H1 (cell line): ENCODE measurements around the gene ITGB2. TPM values are rescaled to one million over a fixed set of nuclear protein-coding genes. Genes with fewer than 3 reads are reported as not detected.

Source experiments
- CTCF ChIA-PET: fragments of 300-600 bp; sonication (Branson Sonifier 250); formaldehyde crosslinking; loops from one replicate; lab custom pipeline; 2021; ENCODE audit not compliant: partially characterized antibody; lab: Charles Lee
- POLR2A ChIA-PET: fragments of 300-600 bp; sonication (Branson Sonifier 250); formaldehyde crosslinking; loops from one replicate; lab custom pipeline; 2021; ENCODE audit warnings: inconsistent platforms; ENCODE audit not compliant: partially characterized antibody; lab: Charles Lee
- DNase-seq, 2 experiments: peaks; one replicate each; pipeline versions ENCODE4 v3.0.0 to v3.0.0-alpha.2; 2010 to 2022; ENCODE audit warnings: low spot score in 2 of 2, low read depth in 1 of 2, mixed read lengths in 1 of 2
- FAIRE-seq: peaks from 2 replicates; lab custom pipeline; 2011; peaks lifted over from hg19 to GRCh38; lab: Jason Lieb, UNC
- H2AFZ ChIP-seq: 2 replicates; pipeline ENCODE4 v1.8.1; 2012; ENCODE audit warnings: low read length, inconsistent platforms
- H2AK5ac ChIP-seq: 2 replicates; pipeline ENCODE4 v1.6.1; 2013; ENCODE audit warnings: low read depth, low read length
- H2BK120ac ChIP-seq: replicated peaks from 2 replicates; pipeline ENCODE3; 2013; ENCODE audit warnings: low read depth, low read length, inconsistent platforms
- H2BK12ac ChIP-seq: 2 replicates; pipeline ENCODE4 v1.6.1; 2013; ENCODE audit warnings: low read depth, low read length
- H2BK15ac ChIP-seq: 2 replicates; pipeline ENCODE4 v1.6.1; 2013; ENCODE audit warnings: low read length
- H2BK20ac ChIP-seq: 2 replicates; pipeline ENCODE4 v1.6.1; 2013; ENCODE audit warnings: low read length
- H2BK5ac ChIP-seq: 2 replicates; pipeline ENCODE4 v1.6.1; 2013; ENCODE audit warnings: low read depth, low read length
- H3K14ac ChIP-seq: 2 replicates; pipeline ENCODE4 v1.6.1; 2013; ENCODE audit warnings: inconsistent platforms; ENCODE audit not compliant: insufficient read length
- H3K18ac ChIP-seq: 2 replicates; pipeline ENCODE4 v1.6.1; 2013; ENCODE audit warnings: low read length; ENCODE audit errors: extremely low read depth
- H3K23ac ChIP-seq: 2 replicates; pipeline ENCODE4 v1.6.1; 2013; ENCODE audit warnings: inconsistent platforms; ENCODE audit not compliant: insufficient read length
- H3K23me2 ChIP-seq: 2 replicates; pipeline ENCODE4 v1.6.1; 2013; ENCODE audit warnings: low read depth, low read length
- H3K27ac ChIP-seq: 2 replicates; pipeline ENCODE4 v1.6.1; 2011; ENCODE audit warnings: low read depth, low read length, inconsistent platforms
- H3K27me3 ChIP-seq, 4 experiments: replicated peaks in 1 of 4; 1 replicate in 1 of 4; 2 replicates in 3 of 4; pipeline versions ENCODE4 v1.6.1 to v1.8.1; 2011 to 2013; ENCODE audit warnings: low read length in 3 of 4, mild to moderate bottlenecking in 3 of 4, inconsistent platforms in 2 of 4, mixed read lengths in 2 of 4, moderate library complexity in 1 of 4; ENCODE audit not compliant: control insufficient read depth in 3 of 4, insufficient read depth in 3 of 4; ENCODE audit errors: extremely low read depth in 1 of 4
- H3K36me3 ChIP-seq, 4 experiments: 2 replicates each; pipeline versions ENCODE4 v1.6.1 to v1.8.1; 2011 to 2013; ENCODE audit warnings: mild to moderate bottlenecking in 4 of 4, low read length in 3 of 4, moderate library complexity in 2 of 4, control low read depth in 1 of 4, inconsistent platforms in 1 of 4; ENCODE audit not compliant: insufficient read depth in 4 of 4, control insufficient read depth in 2 of 4
- H3K4ac ChIP-seq: replicated peaks from 2 replicates; pipeline ENCODE3; 2013; ENCODE audit warnings: low read length, low read depth, mixed read lengths, inconsistent platforms; ENCODE audit not compliant: insufficient read length
- H3K4me1 ChIP-seq, 4 experiments: replicated peaks in 1 of 4; 1 replicate in 1 of 4; 2 replicates in 3 of 4; pipeline versions ENCODE4 v1.6.1 to v1.8.1; 2011 to 2013; ENCODE audit warnings: low read length in 3 of 4, inconsistent platforms in 2 of 4, mixed read lengths in 1 of 4; ENCODE audit not compliant: insufficient read depth in 4 of 4, control insufficient read depth in 3 of 4
- H3K4me2 ChIP-seq, 2 experiments: 2 replicates each; pipeline versions ENCODE4 v1.6.1 to v1.8.1; 2011 to 2013; ENCODE audit warnings: low read depth in 2 of 2, low read length in 2 of 2, control low read depth in 1 of 2, inconsistent platforms in 1 of 2, mild to moderate bottlenecking in 1 of 2; ENCODE audit not compliant: insufficient read depth in 1 of 2
- H3K4me3 ChIP-seq, 4 experiments: fragments of 200-600, 300-600 bp in 1 of 4; sonication (generic), shearing (Covaris generic), sonication (Bioruptor Twin) in 1 of 4; 2 replicates each; pipeline versions ENCODE4 v1.5.1 to v1.8.1; 2011 to 2016; ENCODE audit warnings: low read length in 4 of 4, low read depth in 3 of 4, control low read depth in 2 of 4, inconsistent platforms in 2 of 4, mild to moderate bottlenecking in 2 of 4, mixed read lengths in 1 of 4, moderate library complexity in 1 of 4; ENCODE audit not compliant: insufficient read depth in 2 of 4; ENCODE audit errors: extremely low read depth in 1 of 4
- H3K56ac ChIP-seq: replicated peaks from 2 replicates; pipeline ENCODE3; 2013; ENCODE audit warnings: low read depth, mild to moderate bottlenecking, mixed read lengths, low read length, inconsistent platforms; ENCODE audit not compliant: insufficient read length
- H3K79me1 ChIP-seq: 2 replicates; pipeline ENCODE4 v1.6.1; 2013; ENCODE audit warnings: low read depth, low read length, control low read depth
- H3K79me2 ChIP-seq, 2 experiments: 2 replicates each; pipeline versions ENCODE4 v1.6.1 to v1.8.1; 2012 to 2013; ENCODE audit warnings: low read length in 2 of 2, mild to moderate bottlenecking in 2 of 2, inconsistent platforms in 1 of 2; ENCODE audit not compliant: insufficient read depth in 2 of 2, control insufficient read depth in 1 of 2
- H3K9ac ChIP-seq, 4 experiments: replicated peaks in 1 of 4; 1 replicate in 1 of 4; 2 replicates in 3 of 4; pipeline versions ENCODE4 v1.6.1 to v1.8.1; 2011 to 2013; ENCODE audit warnings: low read depth in 3 of 4, low read length in 3 of 4, control low read depth in 2 of 4, mild to moderate bottlenecking in 2 of 4, moderate library complexity in 2 of 4, inconsistent platforms in 1 of 4; ENCODE audit errors: extremely low read depth in 1 of 4
- H3K9me3 ChIP-seq, 2 experiments: 2 replicates each; pipeline versions ENCODE4 v1.6.1 to v1.8.1; 2012 to 2013; ENCODE audit warnings: mild to moderate bottlenecking in 2 of 2, moderate library complexity in 2 of 2, control low read depth in 1 of 2, inconsistent platforms in 1 of 2, low read depth in 1 of 2, low read length in 1 of 2, mixed read lengths in 1 of 2; ENCODE audit not compliant: insufficient read depth in 2 of 2
- H4K20me1 ChIP-seq, 2 experiments: replicated peaks in 1 of 2; 2 replicates each; pipeline versions ENCODE3 to v1.8.1; 2011 to 2013; ENCODE audit warnings: inconsistent platforms in 2 of 2, low read length in 2 of 2, mild to moderate bottlenecking in 1 of 2; ENCODE audit not compliant: insufficient read depth in 2 of 2, control insufficient read depth in 1 of 2
- H4K5ac ChIP-seq: 2 replicates; pipeline ENCODE4 v1.6.1; 2013; ENCODE audit warnings: low read length, low read depth, mixed read lengths, inconsistent platforms; ENCODE audit not compliant: insufficient read length
- H4K8ac ChIP-seq: 2 replicates; pipeline ENCODE4 v1.8.0; 2013; ENCODE audit warnings: mild to moderate bottlenecking, moderate library complexity, low read length, inconsistent platforms; ENCODE audit not compliant: insufficient read depth; ENCODE audit errors: extremely low read depth
- H4K91ac ChIP-seq: replicated peaks from 2 replicates; pipeline ENCODE3; 2013; ENCODE audit warnings: low read length, mixed read lengths, inconsistent platforms; ENCODE audit not compliant: insufficient read length
- ATF2 ChIP-seq: IDR thresholded peaks from 2 replicates; pipeline ENCODE4 v1.6.1; 2012; ENCODE audit warnings: low read length, inconsistent platforms
- CEBPB ChIP-seq: IDR thresholded peaks from 2 replicates; pipeline ENCODE4 v1.6.1; 2012; ENCODE audit warnings: low read depth, low read length
- CTCF ChIP-seq, 3 experiments: IDR thresholded peaks; 1 replicate in 2 of 3; 2 replicates in 1 of 3; pipeline versions ENCODE4 v1.5.1 to v1.6.1; 2011; ENCODE audit warnings: low read length in 3 of 3, mild to moderate bottlenecking in 3 of 3, inconsistent platforms in 2 of 3, low read depth in 1 of 3, moderate library complexity in 1 of 3; ENCODE audit not compliant: insufficient read depth in 1 of 3; ENCODE audit errors: control extremely low read depth in 1 of 3
- E2F6 ChIP-seq: IDR thresholded peaks from 2 replicates; pipeline ENCODE4 v1.6.1; 2012; ENCODE audit warnings: inconsistent platforms
- JUN ChIP-seq: IDR thresholded peaks from 2 replicates; pipeline ENCODE4 v1.6.1; 2011; ENCODE audit warnings: low read depth, mild to moderate bottlenecking, improper control_type of control experiment, low read length
- MAFK ChIP-seq: IDR thresholded peaks from 2 replicates; pipeline ENCODE4 v1.6.1; 2012; ENCODE audit warnings: low read depth, mild to moderate bottlenecking, improper control_type of control experiment, low read length
- SP4 ChIP-seq: IDR thresholded peaks from 2 replicates; pipeline ENCODE4 v1.6.1; 2012; ENCODE audit warnings: low read length, inconsistent platforms
- WGBS, 2 experiments: shearing (Covaris generic) in 1 of 2; methylation state at CpG; one replicate each; pipeline versions ENCODE4 v1.1.6 to v1.1.7; 2013 to 2015; ENCODE audit warnings: low lambda C conversion rate in 2 of 2, mixed read lengths in 2 of 2, inconsistent platforms in 1 of 2, low coverage in 1 of 2, missing lambda C conversion rate in 1 of 2; ENCODE audit not compliant: insufficient replicate concordance in 2 of 2, insufficient coverage in 1 of 2, insufficient read length in 1 of 2; ENCODE audit errors: extremely low coverage in 1 of 2, missing lambda C conversion rate in 1 of 2; 5-methylcytosine and 5-hydroxymethylcytosine counted together
- polyA plus RNA-seq, 7 experiments: library from polyadenylated mRNA; depleted of rRNA in 3 of 7; stranded (reverse) in 5 of 7; unstranded in 2 of 7; fragments of >200 nt in 5 of 7; fragments of 200-250 nt in 2 of 7; gene quantifications; 1 replicate in 5 of 7; 2 replicates in 1 of 7; 4 replicates in 1 of 7; pipeline versions ENCODE4 v1.2.1 to v1.2.3, GENCODE V29; 2011 to 2013; ENCODE audit warnings: missing spikeins in 2 of 7, mixed read lengths in 2 of 7
- total RNA-seq: library from RNA; stranded (reverse); fragmentation: NEBNext Ultra II Directional; extraction: Animal tissue kit (Norgen Biotek cat#: 25700); gene quantifications from 2 replicates; pipeline ENCODE4 v1.2.1, GENCODE V29; 2021
- TF ChIP-seq, protein P1 (sequence below): IDR thresholded peaks from 2 replicates; pipeline ENCODE4 v1.6.1; 2012; ENCODE audit warnings: inconsistent platforms

The ITGB2 gene
- total and polyA plus RNA-seq, 2 of the 8 experiments (the other 6 are each of a cell fraction or from before 2014, with no cell fraction given), result 0.24 to 0.63 TPM

GRCh38 chr21:44923480-44924084, 2.9 kb upstream of the ITGB2 start:
- no peak overlapping the region for H4K91ac ChIP-seq
- H3K36me3 ChIP-seq, result no peaks in the 10 kb centered on the region
- H3K9ac ChIP-seq, result no peak overlapping the region
- no peak overlapping the region for H2BK120ac ChIP-seq
- no peak overlapping the region for H4K8ac ChIP-seq
- H3K14ac ChIP-seq, result no peak overlapping the region
- no peaks in the 10 kb centered on the region for H3K79me2 ChIP-seq
- no peaks in the 10 kb centered on the region for H3K9me3 ChIP-seq
- H2BK15ac ChIP-seq, result no peak overlapping the region
- H3K4me2 ChIP-seq, result no peak overlapping the region
- peaks cover 0 to 5% of the 10 kb centered on the region in 2 experiments for H4K20me1 ChIP-seq
- H3K23ac ChIP-seq, result no peak overlapping the region
- POLR2A ChIA-PET, result no interaction called here
- 87% methylated on average over 10 of the region's 10 CpGs; no CpG with 5 or more reads in 1 of the 2 experiments for WGBS, 2 experiments
- 0 out of 2 replicates have a peak, but pooled peaks cover 3% of the 10 kb centered on the region for H3K79me1 ChIP-seq
- H2BK20ac ChIP-seq, result no peak overlapping the region
- no peak overlapping the region for H4K5ac ChIP-seq
- no peak overlapping the region for H2BK12ac ChIP-seq
- no peak overlapping the region for H3K18ac ChIP-seq
- peaks cover 7% of the 10 kb centered on the region for H3K23me2 ChIP-seq
- no peak for DNase-seq
- peaks cover 0 to 25% (median 18%) of the 10 kb centered on the region in 4 experiments; a peak in 6 of 7 replicates for H3K4me1 ChIP-seq
- peaks cover 15 to 71% (median 53%) of the 10 kb centered on the region in 4 experiments for H3K27me3 ChIP-seq
- H2BK5ac ChIP-seq, result no peak overlapping the region
- H3K4me3 ChIP-seq, result no peak overlapping the region
- H3K27ac ChIP-seq, result no peak overlapping the region
- no peak overlapping the region for H2AFZ ChIP-seq
- no peak overlapping the region for H3K4ac ChIP-seq
- no peak overlapping the region for H2AK5ac ChIP-seq
- FAIRE-seq, result no peak
- CTCF ChIA-PET, result no interaction called here
- no peak overlapping the region for H3K56ac ChIP-seq
- TF ChIP-seq E2F6, result no peak
- TF ChIP-seq SP4, result no peak
- TF ChIP-seq JUN, result no peak
- TF ChIP-seq, protein P1, sequence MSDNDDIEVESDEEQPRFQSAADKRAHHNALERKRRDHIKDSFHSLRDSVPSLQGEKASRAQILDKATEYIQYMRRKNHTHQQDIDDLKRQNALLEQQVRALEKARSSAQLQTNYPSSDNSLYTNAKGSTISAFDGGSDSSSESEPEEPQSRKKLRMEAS, result no peak
- no peak for TF ChIP-seq CTCF (IDR thresholded peaks at IDR 0.05; ENCODE audit: control extremely low read depth in 1 of 3, insufficient read depth in 1 of 3, low read depth in 1 of 3, low read length in 3 of 3)
- TF ChIP-seq MAFK, result no peak
- no peak for TF ChIP-seq CEBPB
- no peak for TF ChIP-seq ATF2
